Nephron progenitor cell (in vitro differentiated cells): ENCODE results near the gene MMP13.

ENCODE experiments used
- DNase-seq: peaks from one replicate; pipeline ENCODE4 v3.0.0; 2021
- H3K27ac Mint-ChIP-seq: 2 replicates; pipeline ENCODE4 v1.8.0; 2021; ENCODE audit warnings: mild to moderate bottlenecking, moderate library complexity, mixed read lengths
- H3K27me3 Mint-ChIP-seq: 2 replicates; pipeline ENCODE4 v1.8.0; 2021; ENCODE audit warnings: mild to moderate bottlenecking, low read depth, mixed read lengths; ENCODE audit not compliant: poor library complexity
- H3K36me3 Mint-ChIP-seq: 2 replicates; pipeline ENCODE4 v1.8.0; 2021; ENCODE audit warnings: low read depth, mixed read lengths
- H3K4me1 Mint-ChIP-seq: 2 replicates; pipeline ENCODE4 v1.8.0; 2021; ENCODE audit warnings: mixed read lengths
- H3K4me3 Mint-ChIP-seq: 2 replicates; pipeline ENCODE4 v1.8.0; 2021; ENCODE audit warnings: mild to moderate bottlenecking, moderate library complexity, mixed read lengths
- H3K9me3 Mint-ChIP-seq: 2 replicates; pipeline ENCODE4 v1.8.0; 2021; ENCODE audit warnings: mild to moderate bottlenecking, moderate library complexity, mixed read lengths
- CTCF ChIP-seq: fragments of 200-600 bp; sonication (generic); IDR thresholded peaks from 2 replicates; pipeline ENCODE4 v1.5.0; 2021; ENCODE audit warnings: antibody characterized with exemption

Gene MMP13

GRCh38 chr11:102972853-102973252 lies 17.3 kb upstream of the MMP13 start:
- DNase-seq: no peak
- peaks cover 11% of the 10 kb centered on the region for H3K9me3 Mint-ChIP-seq
- TF ChIP-seq CTCF: no peak
- no peak overlapping the region for H3K27ac Mint-ChIP-seq
- no peak overlapping the region for H3K4me3 Mint-ChIP-seq
- H3K27me3 Mint-ChIP-seq: peaks cover 6% of the 10 kb centered on the region
- H3K4me1 Mint-ChIP-seq: peaks cover 6% of the 10 kb centered on the region
- no peaks in the 10 kb centered on the region for H3K36me3 Mint-ChIP-seq

- H3K9me3 Mint-ChIP-seq: peaks cover 11% of the 10 kb centered on the region
- no peak overlapping the region for H3K27ac Mint-ChIP-seq
- no peak overlapping the region for H3K4me3 Mint-ChIP-seq
- H3K27me3 Mint-ChIP-seq: peaks cover 3% of the 10 kb centered on the region
- TF ChIP-seq CTCF: no peak
- DNase-seq: no peak
- peaks cover 6% of the 10 kb centered on the region for H3K4me1 Mint-ChIP-seq
- H3K36me3 Mint-ChIP-seq: no peaks in the 10 kb centered on the region
Observed at GRCh38 chr11:102971766-102972165, 16.2 kb upstream of the MMP13 start.

GRCh38 chr11:102967497-102967896 lies 12.0 kb upstream of the MMP13 start:
- no peak for TF ChIP-seq CTCF
- Mint-ChIP-seq H3K4me1 (peaks cover 15% of the 10 kb centered on the region), H3K9me3 (peaks cover 11% of the 10 kb centered on the region), H3K27ac (no peak overlapping the region), H3K27me3 (peaks cover 3% of the 10 kb centered on the region), H3K36me3 (no peaks in the 10 kb centered on the region), H3K4me3 (no peak overlapping the region)
- DNase-seq: no peak

- Mint-ChIP-seq H3K27me3 (peaks cover 2% of the 10 kb centered on the region), H3K9me3 (peaks cover 11% of the 10 kb centered on the region), H3K27ac (no peak overlapping the region), H3K4me3 (no peak overlapping the region), H3K4me1 (peaks cover 17% of the 10 kb centered on the region), H3K36me3 (no peaks in the 10 kb centered on the region)
- no peak for DNase-seq
- TF ChIP-seq CTCF: no peak
Observed at GRCh38 chr11:102966011-102966410, 10.5 kb upstream of the MMP13 start.

GRCh38 chr11:102964867-102965266 lies 9.3 kb upstream of the MMP13 start:
- no peak overlapping the region for H3K27ac Mint-ChIP-seq
- H3K4me3 Mint-ChIP-seq: no peak overlapping the region
- H3K4me1 Mint-ChIP-seq: peaks cover 22% of the 10 kb centered on the region
- TF ChIP-seq CTCF: no peak
- H3K36me3 Mint-ChIP-seq: no peaks in the 10 kb centered on the region
- H3K9me3 Mint-ChIP-seq: peaks cover 11% of the 10 kb centered on the region
- DNase-seq: no peak
- H3K27me3 Mint-ChIP-seq: no peaks in the 10 kb centered on the region

- Mint-ChIP-seq H3K4me3 (no peak overlapping the region), H3K9me3 (no peaks in the 10 kb centered on the region), H3K4me1 (peaks cover 13% of the 10 kb centered on the region), H3K27ac (no peak overlapping the region), H3K36me3 (no peaks in the 10 kb centered on the region), H3K27me3 (no peaks in the 10 kb centered on the region)
- TF ChIP-seq CTCF: no peak
- DNase-seq: no peak
Observed at GRCh38 chr11:102957953-102958352, 2.4 kb upstream of the MMP13 start.
